ENCODE measurements around the gene BLID.

Gene BLID

DNA sequence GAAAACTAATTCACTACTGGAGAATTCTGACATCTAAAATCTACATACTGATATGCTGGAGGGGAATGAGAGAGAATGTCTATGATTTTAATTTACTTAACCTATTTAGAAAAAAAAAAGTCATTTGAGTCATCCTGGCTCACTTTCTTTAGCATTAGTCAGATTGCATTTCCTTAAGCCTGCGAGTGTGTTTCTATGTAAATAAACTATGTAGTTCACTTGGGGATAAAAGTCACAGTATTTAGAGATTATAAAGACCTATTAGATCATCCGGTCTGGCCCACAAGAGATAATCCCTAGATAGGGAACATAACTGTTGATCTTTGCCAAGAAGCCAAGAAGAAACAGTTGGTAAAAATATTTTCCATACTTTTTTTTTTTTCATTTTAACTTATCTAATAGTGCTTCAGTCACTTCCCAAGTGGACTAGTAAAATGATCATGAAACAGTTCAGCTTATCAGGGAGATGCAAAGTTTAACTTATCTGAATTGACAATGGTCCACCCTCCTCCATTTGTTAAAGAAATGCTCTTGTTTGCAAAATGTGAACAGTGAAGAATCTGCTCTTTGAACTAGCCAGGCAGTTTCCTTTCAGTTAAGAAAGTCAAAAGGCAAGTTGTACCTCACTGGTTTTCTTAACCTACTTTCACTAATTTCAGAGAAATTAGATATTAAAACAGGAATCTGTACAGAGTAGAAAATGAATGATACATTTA is 21.2 kb upstream of the BLID start:
- Mint-ChIP-seq H3K4me1 (no peaks in the 10 kb centered on the region), H3K36me3 (ENCODE audit: low read depth) (no peaks in the 10 kb centered on the region), H3K27ac (no peak overlapping the region), H3K4me3 (no peak overlapping the region), H3K27me3 (ENCODE audit: low read depth, poor library complexity) (peaks cover 7% of the 10 kb centered on the region), H3K9me3 (no peaks in the 10 kb centered on the region)
- no peak for DNase-seq
- TF ChIP-seq, protein P1, sequence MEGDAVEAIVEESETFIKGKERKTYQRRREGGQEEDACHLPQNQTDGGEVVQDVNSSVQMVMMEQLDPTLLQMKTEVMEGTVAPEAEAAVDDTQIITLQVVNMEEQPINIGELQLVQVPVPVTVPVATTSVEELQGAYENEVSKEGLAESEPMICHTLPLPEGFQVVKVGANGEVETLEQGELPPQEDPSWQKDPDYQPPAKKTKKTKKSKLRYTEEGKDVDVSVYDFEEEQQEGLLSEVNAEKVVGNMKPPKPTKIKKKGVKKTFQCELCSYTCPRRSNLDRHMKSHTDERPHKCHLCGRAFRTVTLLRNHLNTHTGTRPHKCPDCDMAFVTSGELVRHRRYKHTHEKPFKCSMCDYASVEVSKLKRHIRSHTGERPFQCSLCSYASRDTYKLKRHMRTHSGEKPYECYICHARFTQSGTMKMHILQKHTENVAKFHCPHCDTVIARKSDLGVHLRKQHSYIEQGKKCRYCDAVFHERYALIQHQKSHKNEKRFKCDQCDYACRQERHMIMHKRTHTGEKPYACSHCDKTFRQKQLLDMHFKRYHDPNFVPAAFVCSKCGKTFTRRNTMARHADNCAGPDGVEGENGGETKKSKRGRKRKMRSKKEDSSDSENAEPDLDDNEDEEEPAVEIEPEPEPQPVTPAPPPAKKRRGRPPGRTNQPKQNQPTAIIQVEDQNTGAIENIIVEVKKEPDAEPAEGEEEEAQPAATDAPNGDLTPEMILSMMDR (IDR thresholded peaks at IDR 0.05) = no peak

DNA sequence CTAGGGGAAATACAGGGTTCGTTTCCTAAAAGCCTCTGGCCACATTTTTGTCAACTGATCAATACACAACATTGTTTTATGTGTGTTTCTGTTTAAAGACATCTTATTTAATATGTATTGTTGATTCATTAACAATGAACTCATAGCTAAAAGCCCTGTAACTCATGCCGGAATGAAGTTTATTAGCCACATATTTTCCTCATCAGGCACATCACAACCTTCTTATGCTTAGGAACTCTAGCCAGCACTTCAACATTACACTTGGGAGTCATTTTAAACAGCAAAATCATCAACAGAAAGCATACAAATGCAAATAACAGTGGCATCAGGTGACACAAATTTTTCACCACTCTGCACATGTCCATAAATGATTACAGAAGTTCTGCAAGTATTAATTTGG is 15.1 kb upstream of the BLID start:
- H3K4me3 Mint-ChIP-seq = no peak overlapping the region
- H3K4me1 Mint-ChIP-seq = no peaks in the 10 kb centered on the region
- TF ChIP-seq, protein P1 (IDR thresholded peaks at IDR 0.05) = no peak
- H3K36me3 Mint-ChIP-seq (ENCODE audit: low read depth) = no peaks in the 10 kb centered on the region
- no peak for DNase-seq
- peaks cover 3% of the 10 kb centered on the region for H3K27me3 Mint-ChIP-seq (ENCODE audit: low read depth, poor library complexity)
- H3K27ac Mint-ChIP-seq = no peak overlapping the region
- no peaks in the 10 kb centered on the region for H3K9me3 Mint-ChIP-seq

DNA sequence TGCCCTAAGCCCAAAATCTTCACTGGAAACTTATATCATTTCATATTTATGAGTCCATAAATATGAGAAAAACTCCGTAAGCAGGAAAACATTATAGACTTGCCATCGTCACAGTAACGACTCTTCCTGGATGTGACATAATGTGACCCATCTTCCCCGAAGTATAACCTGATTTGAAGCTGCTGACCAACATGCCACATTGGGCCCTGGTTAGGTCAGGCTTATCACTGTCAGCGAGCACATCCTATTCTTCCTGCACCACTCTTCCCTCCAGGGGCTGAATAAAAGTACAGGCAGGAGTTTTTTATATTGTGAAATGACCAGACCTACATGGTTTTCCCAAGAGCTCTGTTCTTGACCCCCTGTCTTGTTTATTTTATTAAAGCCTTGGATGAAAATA is 12.1 kb upstream of the BLID start:
- Mint-ChIP-seq H3K4me1 (no peaks in the 10 kb centered on the region), H3K27ac (no peak overlapping the region), H3K27me3 (ENCODE audit: low read depth, poor library complexity) (peaks cover 3% of the 10 kb centered on the region), H3K9me3 (no peaks in the 10 kb centered on the region), H3K36me3 (ENCODE audit: low read depth) (no peaks in the 10 kb centered on the region), H3K4me3 (no peak overlapping the region)
- DNase-seq = no peak
- TF ChIP-seq, protein P1 (IDR thresholded peaks at IDR 0.05) = no peak

DNA sequence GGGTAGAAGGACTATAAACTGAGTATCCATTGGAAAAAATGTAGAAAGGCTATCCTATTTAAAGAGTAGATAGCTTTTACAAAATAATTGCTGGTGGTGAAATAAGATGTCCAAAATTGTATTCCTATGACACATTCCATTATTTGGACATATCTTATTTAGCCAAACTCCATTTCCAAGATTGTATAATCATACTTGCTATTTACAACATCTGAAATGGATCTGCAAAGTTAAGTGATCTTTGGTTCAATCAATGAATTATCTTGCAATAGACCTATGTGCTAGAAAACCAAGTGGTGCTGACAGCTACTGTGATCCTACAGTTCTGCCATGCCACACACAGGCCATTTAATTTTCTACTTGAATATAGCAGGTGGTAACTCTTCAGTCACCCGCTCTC is 11.0 kb upstream of the BLID start:
- no peaks in the 10 kb centered on the region for H3K4me1 Mint-ChIP-seq
- peaks cover 6% of the 10 kb centered on the region for H3K27me3 Mint-ChIP-seq (ENCODE audit: low read depth, poor library complexity)
- no peaks in the 10 kb centered on the region for H3K9me3 Mint-ChIP-seq
- DNase-seq = no peak
- H3K4me3 Mint-ChIP-seq = no peak overlapping the region
- TF ChIP-seq, protein P1 (IDR thresholded peaks at IDR 0.05) = no peak
- H3K27ac Mint-ChIP-seq = no peak overlapping the region
- H3K36me3 Mint-ChIP-seq (ENCODE audit: low read depth) = no peaks in the 10 kb centered on the region

DNA sequence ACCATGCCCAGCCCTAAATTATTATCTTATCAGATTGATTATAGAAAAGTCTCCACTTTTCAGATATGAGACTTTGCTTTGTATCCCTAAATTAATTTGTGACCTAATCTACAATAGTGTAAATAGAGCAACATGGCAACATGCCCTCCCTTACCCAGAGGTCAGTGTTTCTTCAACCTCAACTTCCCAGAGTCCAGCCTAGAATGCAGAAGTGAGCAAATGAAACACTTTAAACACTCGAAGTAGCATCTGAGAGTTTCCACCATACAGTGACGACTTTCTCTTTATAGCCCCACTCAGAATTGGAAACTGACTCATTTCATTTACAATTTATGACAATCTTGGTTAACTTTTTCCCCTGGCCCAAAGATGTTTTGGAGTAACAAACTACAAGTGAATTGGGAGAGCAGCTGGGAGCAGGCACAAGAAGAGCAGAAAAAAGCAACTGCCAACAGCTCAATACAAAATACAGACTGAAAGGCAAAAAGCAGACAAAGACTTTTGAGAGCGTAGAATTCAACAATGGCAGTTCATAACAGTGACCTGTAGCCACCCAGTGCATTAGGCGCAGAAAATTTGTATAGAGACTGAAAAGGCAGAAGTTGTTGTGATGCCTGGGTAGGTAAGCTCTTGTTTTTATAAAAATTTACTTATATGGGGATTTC is 10.1 kb upstream of the BLID start:
- Mint-ChIP-seq H3K9me3 (no peaks in the 10 kb centered on the region), H3K4me1 (no peaks in the 10 kb centered on the region), H3K4me3 (no peak overlapping the region), H3K27ac (no peak overlapping the region), H3K27me3 (ENCODE audit: low read depth, poor library complexity) (peaks cover 6% of the 10 kb centered on the region), H3K36me3 (ENCODE audit: low read depth) (no peaks in the 10 kb centered on the region)
- DNase-seq = no peak
- TF ChIP-seq, protein P1 (IDR thresholded peaks at IDR 0.05) = no peak

Data from nephron progenitor cell (in vitro differentiated cells).